NCI-H2227 (cell line): Measurements from ENCODE around the gene ATXN1L.
"Not testable (repeated sequence)": the region's sequence is repeated elsewhere in the genome, so short reads cannot be mapped to it uniquely, and the experiment has no call there.

Experiments used
- DNase-seq: peaks from one replicate; lab custom pipeline; 2025; ENCODE audit not compliant: unreplicated experiment; lab: John Stamatoyannopoulos, UW

Gene ATXN1L

GRCh38 chr16:71889147-71889546 is 43.4 kb downstream of the ATXN1L start:
- no peak for DNase-seq

GRCh38 chr16:71893888-71894228 is 48.1 kb downstream of the ATXN1L start:
- no peak for DNase-seq

GRCh38 chr16:71894229-71894920 is 48.6 kb downstream of the ATXN1L start:
- DNase-seq, result peak; percentile 45

- DNase-seq, result peak; percentile 97
These were observed 49.3 kb downstream of the ATXN1L start, which contains the start of gene IST1 for GRCh38 chr16:71894921-71895678. TSS of gene IST1 (plus strand) at chr16:71895531. CDS start at chr16:71915641, 20,110 bp downstream.

DNA sequence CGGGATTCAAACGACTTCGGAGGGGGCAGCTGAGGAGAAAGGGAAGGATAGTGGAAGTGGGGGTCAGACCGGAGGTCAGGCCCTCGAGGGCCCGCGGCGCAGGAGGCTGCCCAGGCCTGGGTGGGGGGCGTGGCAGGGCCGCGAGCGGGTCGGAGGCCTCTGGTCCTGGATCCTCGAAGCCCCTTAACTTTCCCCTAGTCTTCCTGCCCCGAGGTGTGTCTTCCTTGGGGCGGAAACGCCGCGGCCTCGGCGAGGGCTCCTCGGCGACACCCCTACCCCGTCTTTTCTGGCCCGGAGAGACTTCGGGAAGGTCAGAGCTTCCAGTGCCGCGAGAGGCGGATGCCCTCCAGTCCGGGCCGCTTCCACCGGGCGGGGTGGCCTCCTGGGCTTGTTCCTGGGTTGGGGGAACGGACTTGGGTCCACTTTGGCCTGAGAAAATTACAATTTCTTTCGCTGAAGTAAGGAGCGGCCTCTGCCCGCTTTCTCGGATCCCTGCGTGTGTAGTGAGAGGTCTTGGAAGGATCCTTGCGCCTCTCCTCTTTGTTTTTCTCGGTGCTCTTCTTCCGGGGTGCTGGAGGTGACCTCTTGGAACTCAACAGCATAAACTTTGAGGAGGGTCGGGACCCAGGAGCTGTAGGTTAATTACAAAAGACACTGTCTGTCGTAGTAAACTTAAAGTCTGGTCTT is 50.0 kb downstream of the ATXN1L start:
- DNase-seq, result peak; percentile 31

DNA sequence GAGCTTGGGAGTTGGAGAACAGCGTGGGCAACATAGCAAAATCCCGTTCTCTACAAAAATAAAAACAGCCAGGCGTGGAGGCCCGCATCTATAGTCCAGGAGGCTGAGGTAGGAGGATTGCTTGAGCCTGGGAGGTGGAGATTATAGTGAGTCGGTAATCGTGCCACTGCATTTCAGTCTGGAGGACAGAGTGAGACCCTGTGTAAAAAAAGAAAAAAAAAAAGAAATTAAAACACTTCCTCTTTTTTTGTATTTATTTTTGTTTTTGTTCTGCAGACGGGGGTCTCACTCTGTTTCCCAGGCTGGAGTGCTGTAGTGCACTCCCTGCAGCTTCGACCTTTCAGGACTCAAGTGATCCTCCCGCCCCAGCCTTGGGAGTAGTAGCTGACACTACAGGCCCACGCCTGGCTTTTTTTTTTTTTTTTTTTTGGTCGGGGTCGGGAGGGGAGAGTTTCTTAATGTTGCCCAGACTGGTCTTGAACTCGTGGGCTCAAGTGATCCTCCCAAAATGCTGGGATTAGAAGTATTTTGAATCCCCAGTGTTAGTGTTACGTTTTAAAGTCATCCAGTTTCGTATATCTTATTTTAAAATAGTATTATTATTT is 51.1 kb downstream of the ATXN1L start:
- DNase-seq, result no peak

DNA sequence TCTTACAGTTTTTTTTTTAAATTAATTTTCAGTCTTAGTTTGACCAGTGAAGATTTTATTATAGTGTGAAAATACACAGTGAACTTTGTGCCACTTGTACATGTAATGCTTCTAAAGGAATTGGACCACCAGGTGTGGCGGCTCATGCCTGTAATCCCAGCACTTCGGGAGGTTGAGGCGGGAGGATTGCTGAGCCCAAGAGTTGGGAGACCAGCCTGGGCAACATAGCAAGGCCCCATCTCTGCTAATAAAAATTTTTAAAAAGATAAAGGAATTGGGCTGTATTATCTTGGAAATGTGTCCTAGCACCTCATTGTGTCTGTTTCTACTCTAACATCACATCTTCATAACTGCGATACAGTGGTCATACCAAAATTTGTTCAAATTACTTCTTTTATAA is 53.4 kb downstream of the ATXN1L start:
- no peak for DNase-seq

DNA sequence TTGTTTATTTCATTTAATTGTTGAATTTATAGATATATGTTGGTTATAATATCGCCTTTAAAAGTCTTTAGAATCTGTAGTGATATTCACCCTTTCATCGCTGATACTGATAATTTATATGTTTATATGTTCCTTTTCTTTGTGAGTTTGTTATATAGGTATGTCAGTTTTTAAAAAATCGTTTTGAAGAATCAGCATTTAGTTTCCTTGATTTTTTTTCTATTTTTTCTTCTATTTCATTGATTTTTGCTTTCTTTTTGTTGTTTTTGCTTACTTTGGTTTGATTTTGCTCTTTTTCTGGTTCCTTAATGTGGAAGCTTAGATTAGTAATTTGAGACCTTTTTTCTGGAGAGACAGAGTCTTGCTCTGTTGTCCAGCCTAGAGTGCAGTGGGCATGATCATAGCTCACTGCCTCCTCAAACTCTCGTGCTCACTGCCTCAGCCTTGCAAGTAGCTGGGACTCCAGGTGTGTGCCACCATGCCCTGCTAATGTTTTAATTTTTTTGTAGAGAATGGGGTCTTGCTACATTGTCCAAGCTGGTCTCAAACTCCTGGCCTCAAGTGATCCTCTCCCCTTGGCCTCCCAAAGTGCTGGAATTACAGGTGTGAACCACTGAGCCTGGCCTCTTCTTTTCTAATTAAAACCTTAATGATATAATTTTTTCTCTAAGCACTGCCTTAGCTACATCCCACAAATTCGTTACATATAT is 57.0 kb downstream of the ATXN1L start:
- no peak for DNase-seq

GRCh38 chr16:71903608-71904007 is 57.8 kb downstream of the ATXN1L start:
- no peak for DNase-seq

- DNase-seq, result no peak
These were observed 58.5 kb downstream of the ATXN1L start for GRCh38 chr16:71904239-71904638.

GRCh38 chr16:71905765-71906164 is 60.0 kb downstream of the ATXN1L start:
- not testable (repeated sequence) for DNase-seq
